ENCODE measurements around the gene MRPS6.

The MRPS6 gene

DNA sequence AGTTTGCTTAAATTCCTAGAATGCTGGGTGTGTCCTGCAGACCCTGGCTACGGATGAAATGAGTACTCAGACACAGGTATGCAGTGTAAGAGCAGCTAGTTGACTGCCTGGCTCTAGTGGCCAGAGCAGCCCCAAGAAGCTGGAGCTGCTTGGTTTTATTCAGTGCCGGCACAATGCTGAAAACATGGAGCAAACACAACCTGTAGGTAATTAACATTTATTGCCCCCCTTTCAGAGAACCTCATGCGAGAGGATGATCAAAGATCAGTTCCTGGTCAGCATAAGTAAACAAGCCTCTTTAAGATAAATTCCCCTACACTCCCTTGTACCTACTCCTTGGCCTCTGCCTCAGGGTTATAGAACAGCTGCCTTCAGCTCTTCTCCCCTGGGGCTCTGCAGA lies 43.2 kb downstream of the MRPS6 start:
- Histone ChIP-seq H3K27me3 (ENCODE audit: insufficient read depth, poor library complexity, severe bottlenecking) (no peaks in the 10 kb centered on the region), H3K27ac (replicated peaks) (no peak overlapping the region), H3K4me3 (replicated peaks; ENCODE audit: insufficient read depth, low read length) (no peak overlapping the region)
- no peak for DNase-seq (ENCODE audit: low read depth in 1 of 2, low spot score in 1 of 2)
- TF ChIP-seq GABPA (IDR thresholded peaks at IDR 0.05; ENCODE audit: low read depth) = no peak
- no peak for TF ChIP-seq POLR2AphosphoS5 (IDR thresholded peaks at IDR 0.05; ENCODE audit: low read depth)
- TF ChIP-seq, protein P1, sequence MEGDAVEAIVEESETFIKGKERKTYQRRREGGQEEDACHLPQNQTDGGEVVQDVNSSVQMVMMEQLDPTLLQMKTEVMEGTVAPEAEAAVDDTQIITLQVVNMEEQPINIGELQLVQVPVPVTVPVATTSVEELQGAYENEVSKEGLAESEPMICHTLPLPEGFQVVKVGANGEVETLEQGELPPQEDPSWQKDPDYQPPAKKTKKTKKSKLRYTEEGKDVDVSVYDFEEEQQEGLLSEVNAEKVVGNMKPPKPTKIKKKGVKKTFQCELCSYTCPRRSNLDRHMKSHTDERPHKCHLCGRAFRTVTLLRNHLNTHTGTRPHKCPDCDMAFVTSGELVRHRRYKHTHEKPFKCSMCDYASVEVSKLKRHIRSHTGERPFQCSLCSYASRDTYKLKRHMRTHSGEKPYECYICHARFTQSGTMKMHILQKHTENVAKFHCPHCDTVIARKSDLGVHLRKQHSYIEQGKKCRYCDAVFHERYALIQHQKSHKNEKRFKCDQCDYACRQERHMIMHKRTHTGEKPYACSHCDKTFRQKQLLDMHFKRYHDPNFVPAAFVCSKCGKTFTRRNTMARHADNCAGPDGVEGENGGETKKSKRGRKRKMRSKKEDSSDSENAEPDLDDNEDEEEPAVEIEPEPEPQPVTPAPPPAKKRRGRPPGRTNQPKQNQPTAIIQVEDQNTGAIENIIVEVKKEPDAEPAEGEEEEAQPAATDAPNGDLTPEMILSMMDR (IDR thresholded peaks at IDR 0.05; ENCODE audit: insufficient read depth, low read length) = no peak
- TF ChIP-seq, protein P2, sequence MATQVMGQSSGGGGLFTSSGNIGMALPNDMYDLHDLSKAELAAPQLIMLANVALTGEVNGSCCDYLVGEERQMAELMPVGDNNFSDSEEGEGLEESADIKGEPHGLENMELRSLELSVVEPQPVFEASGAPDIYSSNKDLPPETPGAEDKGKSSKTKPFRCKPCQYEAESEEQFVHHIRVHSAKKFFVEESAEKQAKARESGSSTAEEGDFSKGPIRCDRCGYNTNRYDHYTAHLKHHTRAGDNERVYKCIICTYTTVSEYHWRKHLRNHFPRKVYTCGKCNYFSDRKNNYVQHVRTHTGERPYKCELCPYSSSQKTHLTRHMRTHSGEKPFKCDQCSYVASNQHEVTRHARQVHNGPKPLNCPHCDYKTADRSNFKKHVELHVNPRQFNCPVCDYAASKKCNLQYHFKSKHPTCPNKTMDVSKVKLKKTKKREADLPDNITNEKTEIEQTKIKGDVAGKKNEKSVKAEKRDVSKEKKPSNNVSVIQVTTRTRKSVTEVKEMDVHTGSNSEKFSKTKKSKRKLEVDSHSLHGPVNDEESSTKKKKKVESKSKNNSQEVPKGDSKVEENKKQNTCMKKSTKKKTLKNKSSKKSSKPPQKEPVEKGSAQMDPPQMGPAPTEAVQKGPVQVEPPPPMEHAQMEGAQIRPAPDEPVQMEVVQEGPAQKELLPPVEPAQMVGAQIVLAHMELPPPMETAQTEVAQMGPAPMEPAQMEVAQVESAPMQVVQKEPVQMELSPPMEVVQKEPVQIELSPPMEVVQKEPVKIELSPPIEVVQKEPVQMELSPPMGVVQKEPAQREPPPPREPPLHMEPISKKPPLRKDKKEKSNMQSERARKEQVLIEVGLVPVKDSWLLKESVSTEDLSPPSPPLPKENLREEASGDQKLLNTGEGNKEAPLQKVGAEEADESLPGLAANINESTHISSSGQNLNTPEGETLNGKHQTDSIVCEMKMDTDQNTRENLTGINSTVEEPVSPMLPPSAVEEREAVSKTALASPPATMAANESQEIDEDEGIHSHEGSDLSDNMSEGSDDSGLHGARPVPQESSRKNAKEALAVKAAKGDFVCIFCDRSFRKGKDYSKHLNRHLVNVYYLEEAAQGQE (IDR thresholded peaks at IDR 0.05; ENCODE audit: insufficient replicate concordance, low read depth) = no peak
- TF ChIP-seq SPI1 (IDR thresholded peaks at IDR 0.05; ENCODE audit: borderline replicate concordance, low read depth) = no peak

DNA sequence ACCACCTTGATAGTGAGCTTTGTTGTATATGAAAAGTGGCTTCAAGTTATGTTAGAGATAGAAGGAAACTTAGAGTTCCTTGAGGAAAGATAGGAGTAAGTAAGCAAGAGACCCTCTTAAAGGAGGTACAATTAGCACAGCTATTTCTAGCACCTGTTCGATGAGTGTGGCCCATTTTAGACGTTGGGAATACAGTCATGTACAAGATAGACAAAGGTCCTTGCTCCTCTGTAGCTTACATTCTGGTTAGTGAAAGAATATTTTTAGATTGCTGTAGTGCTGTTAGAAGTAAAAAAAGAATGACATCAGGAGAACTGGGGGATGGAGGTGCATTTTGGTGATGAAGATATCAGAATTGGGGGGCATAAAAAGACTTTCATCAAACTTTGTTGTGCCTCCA lies 47.5 kb downstream of the MRPS6 start:
- Histone ChIP-seq H3K27ac (replicated peaks) (no peak overlapping the region), H3K4me3 (replicated peaks; ENCODE audit: insufficient read depth, low read length) (no peak overlapping the region), H3K27me3 (ENCODE audit: insufficient read depth, poor library complexity, severe bottlenecking) (no peaks in the 10 kb centered on the region)
- DNase-seq (ENCODE audit: low read depth in 1 of 2, low spot score in 1 of 2) = no peak
- TF ChIP-seq, protein P1 (IDR thresholded peaks at IDR 0.05; ENCODE audit: insufficient read depth, low read length) = no peak
- TF ChIP-seq GABPA (IDR thresholded peaks at IDR 0.05; ENCODE audit: low read depth) (no peak), POLR2AphosphoS5 (IDR thresholded peaks at IDR 0.05; ENCODE audit: low read depth) (no peak), SPI1 (IDR thresholded peaks at IDR 0.05; ENCODE audit: borderline replicate concordance, low read depth) (no peak)
- TF ChIP-seq, protein P2 (IDR thresholded peaks at IDR 0.05; ENCODE audit: insufficient replicate concordance, low read depth) = no peak

DNA sequence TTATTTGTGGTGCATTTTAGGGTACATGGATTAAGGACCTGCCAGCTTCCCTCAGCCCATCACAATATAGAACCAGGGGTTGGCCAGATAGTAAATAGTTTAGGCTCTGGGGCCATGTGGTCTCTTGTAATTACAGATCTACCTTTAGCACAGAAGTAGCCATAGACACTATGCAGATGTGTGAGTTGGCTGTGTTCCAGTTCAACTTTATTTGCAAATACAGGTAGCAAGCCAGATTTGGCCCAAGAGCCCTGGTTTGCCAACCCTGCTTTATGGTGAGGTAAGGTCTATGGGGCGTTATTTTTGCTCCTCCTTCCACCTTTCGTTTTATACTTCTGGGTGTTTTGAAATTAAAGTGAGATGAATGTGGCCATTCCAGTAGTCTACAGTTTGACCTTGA lies 48.7 kb downstream of the MRPS6 start:
- DNase-seq (ENCODE audit: low read depth in 1 of 2, low spot score in 1 of 2) = no peak

More for the DNA sequence above, 48.7 kb downstream of the MRPS6 start:
- TF ChIP-seq POLR2AphosphoS5 (IDR thresholded peaks at IDR 0.05; ENCODE audit: low read depth) (no peak), SPI1 (IDR thresholded peaks at IDR 0.05; ENCODE audit: borderline replicate concordance, low read depth) (no peak), GABPA (IDR thresholded peaks at IDR 0.05; ENCODE audit: low read depth) (no peak)
- TF ChIP-seq, protein P2 (IDR thresholded peaks at IDR 0.05; ENCODE audit: insufficient replicate concordance, low read depth) = no peak
- TF ChIP-seq, protein P1 (IDR thresholded peaks at IDR 0.05; ENCODE audit: insufficient read depth, low read length) = no peak
- no peak overlapping the region for H3K4me3 ChIP-seq (replicated peaks; ENCODE audit: insufficient read depth, low read length)
- H3K27ac ChIP-seq (replicated peaks) = no peak overlapping the region
- H3K27me3 ChIP-seq (ENCODE audit: insufficient read depth, poor library complexity, severe bottlenecking) = no peaks in the 10 kb centered on the region
